GM23338 (cell line): ENCODE results near the gene KCNQ5. TPM values are rescaled to one million over a fixed set of nuclear protein-coding genes. Genes with fewer than 3 reads are reported as not detected.
A peak's percentile ranks its signal among the peaks of the same experiment; 100 is the strongest.

Experiments used
- ATAC-seq: fragments of 200-7000 bp; cut with Tn5 transposase; 3 replicates; pipeline ENCODE4 v1.9.1; 2020
- DNase-seq: peaks from one replicate; pipeline ENCODE4 v3.0.0-alpha.2; 2015; ENCODE audit warnings: low spot score
- H2AFZ ChIP-seq: fragments of 200-600 bp; sonication (generic); 2 replicates; pipeline ENCODE4 v1.8.0; 2016; ENCODE audit warnings: antibody characterized with exemption, mild to moderate bottlenecking, moderate library complexity
- H3F3A ChIP-seq: fragments of 200-600 bp; sonication (generic); replicated peaks from 2 replicates; pipeline ENCODE4 v1.8.0; 2017; ENCODE audit warnings: antibody characterized with exemption, mixed run types, low read depth
- H3K27ac ChIP-seq: fragments of 200-600 bp; sonication (generic); 2 replicates; pipeline ENCODE4 v1.6.1; 2016; ENCODE audit warnings: low read depth
- H3K27me3 ChIP-seq: fragments of 200-600 bp; sonication (generic); 2 replicates; pipeline ENCODE4 v1.8.0; 2016; ENCODE audit warnings: mild to moderate bottlenecking, mixed run types, moderate library complexity; ENCODE audit not compliant: insufficient read depth
- H3K36me3 ChIP-seq: fragments of 200-600 bp; sonication (generic); 2 replicates; pipeline ENCODE4 v1.8.0; 2016; ENCODE audit warnings: mild to moderate bottlenecking; ENCODE audit not compliant: insufficient read depth
- H3K4me1 ChIP-seq: fragments of 200-600 bp; sonication (generic); 2 replicates; pipeline ENCODE4 v1.8.0; 2016; ENCODE audit warnings: mild to moderate bottlenecking, moderate library complexity; ENCODE audit not compliant: insufficient read depth
- H3K4me2 ChIP-seq: fragments of 200-600 bp; sonication (generic); 2 replicates; pipeline ENCODE4 v1.7.1; 2017; ENCODE audit warnings: mixed run types
- H3K4me3 ChIP-seq: fragments of 200-600 bp; sonication (generic); 2 replicates; pipeline ENCODE4 v1.6.1; 2016; ENCODE audit warnings: mixed run types
- H3K79me2 ChIP-seq: fragments of 200-600 bp; sonication (generic); replicated peaks from 2 replicates; pipeline ENCODE4 v1.8.0; 2017; ENCODE audit warnings: mild to moderate bottlenecking; ENCODE audit not compliant: insufficient read depth
- H3K9me2 ChIP-seq: fragments of 200-600 bp; sonication (generic); 2 replicates; pipeline ENCODE4 v1.8.0; 2017; ENCODE audit not compliant: insufficient read depth
- H4K20me1 ChIP-seq: fragments of 200-600 bp; sonication (generic); replicated peaks from 2 replicates; pipeline ENCODE4 v1.8.0; 2017; ENCODE audit warnings: mild to moderate bottlenecking; ENCODE audit not compliant: insufficient read depth
- H3K27ac Mint-ChIP-seq: 2 replicates; pipeline ENCODE4 v1.8.0; 2020; ENCODE audit warnings: inconsistent platforms, mild to moderate bottlenecking, moderate library complexity, mixed read lengths
- H3K27me3 Mint-ChIP-seq: 3 replicates; pipeline ENCODE4 v1.8.0; 2022; ENCODE audit warnings: low read depth, mild to moderate bottlenecking, moderate library complexity, mixed read lengths, inconsistent platforms; ENCODE audit not compliant: insufficient read depth, poor library complexity
- H3K36me3 Mint-ChIP-seq: 3 replicates; pipeline ENCODE4 v1.8.0; 2021; ENCODE audit warnings: low read depth, mild to moderate bottlenecking, inconsistent platforms, moderate library complexity, mixed read lengths
- H3K4me1 Mint-ChIP-seq: 3 replicates; pipeline ENCODE4 v1.8.0; 2020; ENCODE audit warnings: mild to moderate bottlenecking, inconsistent platforms, mixed read lengths
- H3K4me3 Mint-ChIP-seq: 3 replicates; pipeline ENCODE4 v1.8.0; 2021; ENCODE audit warnings: moderate library complexity, mild to moderate bottlenecking, inconsistent platforms, mixed read lengths
- H3K9me3 Mint-ChIP-seq: 3 replicates; pipeline ENCODE4 v1.8.0; 2020; ENCODE audit warnings: moderate library complexity, mild to moderate bottlenecking, inconsistent platforms, mixed read lengths
- CREB1 ChIP-seq: fragments of 250-450 bp; sonication (Bioruptor Pico); IDR thresholded peaks from 2 replicates; pipeline ENCODE4 v1.5.0; 2020; ENCODE audit warnings: low read depth, mild to moderate bottlenecking, moderate library complexity
- ETS1 ChIP-seq: IDR thresholded peaks from 2 replicates; pipeline ENCODE4 v1.6.1; 2016; ENCODE audit warnings: antibody characterized with exemption
- EZH2 ChIP-seq: fragments of 200-600 bp; sonication (generic); IDR thresholded peaks from one replicate; pipeline ENCODE4 v1.8.0; 2017; ENCODE audit warnings: antibody characterized with exemption, mild to moderate bottlenecking, low read depth; ENCODE audit not compliant: unreplicated experiment
- EZH2phosphoT487 ChIP-seq: fragments of 200-600 bp; sonication (generic); IDR thresholded peaks from one replicate; pipeline ENCODE4 v1.8.1; 2018; ENCODE audit warnings: antibody characterized with exemption; ENCODE audit not compliant: unreplicated experiment
- POLR2AphosphoS5 ChIP-seq: IDR thresholded peaks from 2 replicates; pipeline ENCODE4 v1.6.1; 2016; ENCODE audit warnings: antibody characterized with exemption, low read depth
- REST ChIP-seq: IDR thresholded peaks from one replicate; pipeline ENCODE4 v1.6.1; 2018; ENCODE audit warnings: antibody characterized with exemption; ENCODE audit not compliant: unreplicated experiment
- ZNF114 ChIP-seq: fragments of 250-450 bp; sonication (Bioruptor Pico); IDR thresholded peaks from 2 replicates; pipeline ENCODE4 v1.5.0; 2020; ENCODE audit warnings: mild to moderate bottlenecking, moderate library complexity
- ZNF331 ChIP-seq: fragments of 250-450 bp; sonication (Bioruptor Pico); IDR thresholded peaks from 2 replicates; pipeline ENCODE4 v1.5.0; 2020; ENCODE audit warnings: low read depth, mild to moderate bottlenecking, moderate library complexity
- polyA plus RNA-seq: library from polyadenylated mRNA; unstranded; fragments of >200 nt; fragmentation: Nextera tagmentation; extraction: Ambion mirVana; gene quantifications from 2 replicates; pipeline ENCODE4 v1.2.1, GENCODE V29; 2016
- total RNA-seq: library from RNA; depleted of rRNA; stranded (reverse); fragments of >200 nt; shearing (Covaris generic); gene quantifications from 2 replicates; pipeline ENCODE4 v1.2.3, GENCODE V29; 2014

The KCNQ5 gene
- total and polyA plus RNA-seq, 2 experiments from 2014 or later, result 0.68 to 0.87 TPM

- H3K27ac ChIP-seq, result no peak overlapping the region
- Mint-ChIP-seq H3K36me3 (no peaks in the 10 kb centered on the region), H3K4me1 (peaks cover 16% of the 10 kb centered on the region), H3K9me3 (no peaks in the 10 kb centered on the region), H3K27ac (no peak overlapping the region), H3K27me3 (no peaks in the 10 kb centered on the region), H3K4me3 (no peak overlapping the region)
- no peaks in the 10 kb centered on the region for H3K36me3 ChIP-seq
- no peaks in the 10 kb centered on the region for H4K20me1 ChIP-seq
- no peak for TF ChIP-seq ZNF114 (CRISPR knock-in tag)
- DNase-seq (no peak), ATAC-seq (no peak)
- H3K4me2 ChIP-seq, result no peak overlapping the region
- H3K27me3 ChIP-seq, result no peaks in the 10 kb centered on the region
- H3F3A ChIP-seq, result no peaks in the 10 kb centered on the region
- H3K79me2 ChIP-seq, result no peaks in the 10 kb centered on the region
- peaks cover 11% of the 10 kb centered on the region for H3K4me1 ChIP-seq
- H2AFZ ChIP-seq, result no peak overlapping the region
- H3K4me3 ChIP-seq, result no peak overlapping the region
- no peaks in the 10 kb centered on the region for H3K9me2 ChIP-seq
Observed at GRCh38 chr6:72954716-72955115, 332.9 kb downstream of the KCNQ5 start.

GRCh38 chr6:72955666-72956065 lies 333.8 kb downstream of the KCNQ5 start:
- no peak overlapping the region for H3K27ac ChIP-seq
- peaks cover 16% of the 10 kb centered on the region for H3K4me1 Mint-ChIP-seq
- H3K27me3 Mint-ChIP-seq, result no peaks in the 10 kb centered on the region
- H3K4me3 Mint-ChIP-seq, result no peak overlapping the region
- H3F3A ChIP-seq, result no peaks in the 10 kb centered on the region
- ATAC-seq (peak; percentile 38; the same call in 2 of the 3 replicates), DNase-seq (no peak)
- no peak overlapping the region for H3K4me3 ChIP-seq
- H3K9me2 ChIP-seq, result no peaks in the 10 kb centered on the region
- H3K36me3 ChIP-seq, result no peaks in the 10 kb centered on the region
- H3K27ac Mint-ChIP-seq, result peak overlapping the region; percentile 53
- no peak overlapping the region for H2AFZ ChIP-seq
- H3K9me3 Mint-ChIP-seq, result no peaks in the 10 kb centered on the region
- H3K79me2 ChIP-seq, result no peaks in the 10 kb centered on the region
- no peaks in the 10 kb centered on the region for H3K36me3 Mint-ChIP-seq
- no peaks in the 10 kb centered on the region for H4K20me1 ChIP-seq
- peaks cover 11% of the 10 kb centered on the region for H3K4me1 ChIP-seq
- no peak overlapping the region for H3K4me2 ChIP-seq
- no peak for TF ChIP-seq ETS1
- TF ChIP-seq EZH2, result no peak
- no peak for TF ChIP-seq CREB1 (CRISPR knock-in tag)
- no peak for TF ChIP-seq ZNF331
- no peak for TF ChIP-seq REST
- TF ChIP-seq POLR2AphosphoS5, result no peak
- TF ChIP-seq EZH2phosphoT487, result no peak
- no peaks in the 10 kb centered on the region for H3K27me3 ChIP-seq
